ENCODE measurements around the gene KIAA0513. TPM values are rescaled to one million over a fixed set of nuclear protein-coding genes. Genes with fewer than 3 reads are reported as not detected.

The KIAA0513 gene
- total RNA-seq, 1 experiment from 2014 or later: 2.9 TPM

- POLR2A ChIA-PET (ENCODE audit: low non-redundant PET): interaction anchor here (0.6 kb wide), 1 partner anchor 10 kb away, joined by 5 read pairs; no protein-coding TSS in a partner anchor
Measured at GRCh38 chr16:85081038-85081437, 53.4 kb downstream of the KIAA0513 start.

GRCh38 chr16:85081765-85082164 lies 54.2 kb downstream of the KIAA0513 start:
- ChIA-PET CTCF (no interaction called here), POLR2A (ENCODE audit: low non-redundant PET) (no interaction called here)
- H3K27ac ChIP-seq (ENCODE audit: low read depth, low read length, poor library complexity, severe bottlenecking): no peak overlapping the region
- no peak overlapping the region for H3K4me3 ChIP-seq (ENCODE audit: low read depth, low read length, poor library complexity, severe bottlenecking)
- no peaks in the 10 kb centered on the region for H3K4me1 ChIP-seq (ENCODE audit: insufficient read depth, low read length, poor library complexity, severe bottlenecking)
- H3K9me3 ChIP-seq (ENCODE audit: low read depth, low read length, poor library complexity, severe bottlenecking): no peaks in the 10 kb centered on the region
- intact Hi-C loops (cut with micrococcal nuclease; ENCODE audit: unreplicated experiment): no loop called here
- DNase-seq (ENCODE audit: low spot score): no peak
- TF ChIP-seq CTCF (conservative IDR thresholded peaks at IDR 0.05; ENCODE audit: low read depth, low read length): no peak
- TF ChIP-seq EZH2 (IDR thresholded peaks at IDR 0.05; ENCODE audit: borderline replicate concordance, low read depth, low read length, poor library complexity, severe bottlenecking): no peak
- no TSS peak for BruUV-seq (replicated peaks)
- H3K27me3 ChIP-seq (replicated peaks; ENCODE audit: insufficient read depth, low read depth, low read length, poor library complexity): no peaks in the 10 kb centered on the region
- no peaks in the 10 kb centered on the region for H3K36me3 ChIP-seq (ENCODE audit: insufficient read depth, low read length, poor library complexity, severe bottlenecking)

More at GRCh38 chr16:85081038-85081437, 53.4 kb downstream of the KIAA0513 start:
- no peak overlapping the region for H3K4me3 ChIP-seq (ENCODE audit: low read depth, low read length, poor library complexity, severe bottlenecking)
- H3K9me3 ChIP-seq (ENCODE audit: low read depth, low read length, poor library complexity, severe bottlenecking): no peaks in the 10 kb centered on the region
- DNase-seq (ENCODE audit: low spot score): no peak
- H3K4me1 ChIP-seq (ENCODE audit: insufficient read depth, low read length, poor library complexity, severe bottlenecking): no peaks in the 10 kb centered on the region
- CTCF ChIA-PET: no interaction called here
- BruUV-seq (replicated peaks): no TSS peak
- no peaks in the 10 kb centered on the region for H3K36me3 ChIP-seq (ENCODE audit: insufficient read depth, low read length, poor library complexity, severe bottlenecking)
- TF ChIP-seq CTCF (conservative IDR thresholded peaks at IDR 0.05; ENCODE audit: low read depth, low read length) (no peak), EZH2 (IDR thresholded peaks at IDR 0.05; ENCODE audit: borderline replicate concordance, low read depth, low read length, poor library complexity, severe bottlenecking) (no peak)
- H3K27ac ChIP-seq (ENCODE audit: low read depth, low read length, poor library complexity, severe bottlenecking): no peak overlapping the region
- H3K27me3 ChIP-seq (replicated peaks; ENCODE audit: insufficient read depth, low read depth, low read length, poor library complexity): no peaks in the 10 kb centered on the region
- intact Hi-C loops (cut with micrococcal nuclease; ENCODE audit: unreplicated experiment): no loop called here

- Histone ChIP-seq H3K27me3 (replicated peaks; ENCODE audit: insufficient read depth, low read depth, low read length, poor library complexity) (no peaks in the 10 kb centered on the region), H3K27ac (ENCODE audit: low read depth, low read length, poor library complexity, severe bottlenecking) (no peak overlapping the region), H3K9me3 (ENCODE audit: low read depth, low read length, poor library complexity, severe bottlenecking) (no peaks in the 10 kb centered on the region), H3K36me3 (ENCODE audit: insufficient read depth, low read length, poor library complexity, severe bottlenecking) (no peaks in the 10 kb centered on the region), H3K4me1 (ENCODE audit: insufficient read depth, low read length, poor library complexity, severe bottlenecking) (no peaks in the 10 kb centered on the region), H3K4me3 (ENCODE audit: low read depth, low read length, poor library complexity, severe bottlenecking) (no peak overlapping the region)
- no peak for DNase-seq (ENCODE audit: low spot score)
- ChIA-PET POLR2A (ENCODE audit: low non-redundant PET) (no interaction called here), CTCF (no interaction called here)
- intact Hi-C loops (cut with micrococcal nuclease; ENCODE audit: unreplicated experiment): no loop called here
- no TSS peak for BruUV-seq (replicated peaks)
- TF ChIP-seq EZH2 (IDR thresholded peaks at IDR 0.05; ENCODE audit: borderline replicate concordance, low read depth, low read length, poor library complexity, severe bottlenecking): no peak
- TF ChIP-seq CTCF (conservative IDR thresholded peaks at IDR 0.05; ENCODE audit: low read depth, low read length): no peak
Measured at GRCh38 chr16:85082173-85083050, 54.8 kb downstream of the KIAA0513 start.
